GM18498 (cell line): ENCODE results near the gene PREX1.
"Not testable (repeated sequence)": the region's sequence is repeated elsewhere in the genome, so short reads cannot be mapped to it uniquely, and the experiment has no call there.

Experiments used
- ATAC-seq: cut with Tn5 transposase; IDR thresholded peaks from one replicate; pipeline ENCODE4 v1.9.1; 2021; ENCODE audit warnings: mild to moderate bottlenecking, moderate library complexity; ENCODE audit not compliant: unreplicated experiment

PREX1 gene

GRCh38 chr20:48610996-48611395 lies 216.8 kb downstream of the PREX1 start:
- no peak for ATAC-seq

GRCh38 chr20:48609491-48609978 lies 218.3 kb downstream of the PREX1 start:
- ATAC-seq, result peak; percentile 89

GRCh38 chr20:48608756-48609155 lies 219.0 kb downstream of the PREX1 start:
- no peak for ATAC-seq

GRCh38 chr20:48607544-48607865 lies 220.3 kb downstream of the PREX1 start:
- no peak for ATAC-seq

GRCh38 chr20:48606841-48607543 lies 220.8 kb downstream of the PREX1 start:
- no peak for ATAC-seq

- no peak for ATAC-seq
Observed at GRCh38 chr20:48606172-48606840, 221.5 kb downstream of the PREX1 start.

GRCh38 chr20:48605364-48606171 lies 222.2 kb downstream of the PREX1 start:
- ATAC-seq, result no peak

- no peak for ATAC-seq
Observed at GRCh38 chr20:48604936-48605335, 222.9 kb downstream of the PREX1 start.

GRCh38 chr20:48604426-48604825 lies 223.4 kb downstream of the PREX1 start:
- ATAC-seq, result no peak

GRCh38 chr20:48603819-48604405 lies 223.9 kb downstream of the PREX1 start:
- ATAC-seq, result no peak

GRCh38 chr20:48603116-48603818 lies 224.5 kb downstream of the PREX1 start:
- no peak for ATAC-seq

- no peak for ATAC-seq
Observed at GRCh38 chr20:48601798-48602197, 226.0 kb downstream of the PREX1 start.

GRCh38 chr20:48600470-48600945 lies 227.3 kb downstream of the PREX1 start:
- ATAC-seq, result no peak

- no peak for ATAC-seq
Observed at GRCh38 chr20:48599748-48600469, 227.9 kb downstream of the PREX1 start.

- no peak for ATAC-seq
Observed at GRCh38 chr20:48599106-48599747, 228.6 kb downstream of the PREX1 start.

- ATAC-seq, result not testable (repeated sequence)
Observed at GRCh38 chr20:48598303-48598941, 229.4 kb downstream of the PREX1 start.

- ATAC-seq, result no peak
Observed at GRCh38 chr20:48597521-48598302, 230.1 kb downstream of the PREX1 start.

GRCh38 chr20:48596334-48596898 lies 231.4 kb downstream of the PREX1 start:
- no peak for ATAC-seq
